HepG2 (cell line): ENCODE measurements around the gene ACSL6. TPM values are rescaled to one million over a fixed set of nuclear protein-coding genes. Genes with fewer than 3 reads are reported as not detected.

Experiments
- FOXA3 ChIP-seq: IDR thresholded peaks from 2 replicates; pipeline ENCODE4 v1.6.1; 2016; ENCODE audit warnings: missing genetic modification reagents, missing compliant biosample characterization
- FOXP1 ChIP-seq, 2 experiments: fragments of 450-650 bp in 1 of 2; IDR thresholded peaks; 2 replicates each; pipeline ENCODE4 v1.6.1; 2017 to 2018; ENCODE audit warnings: antibody characterized with exemption in 1 of 2
- NR2C2 ChIP-seq: sonication (generic); formaldehyde crosslinking; IDR thresholded peaks from 2 replicates; pipeline ENCODE4 v1.4.0; 2020; ENCODE audit warnings: missing genetic modification reagents, mild to moderate bottlenecking, moderate library complexity, borderline replicate concordance
- PHF20 ChIP-seq: sonication (generic); formaldehyde crosslinking; IDR thresholded peaks from 2 replicates; pipeline ENCODE4 v1.5.0; 2020; ENCODE audit warnings: mild to moderate bottlenecking, missing genetic modification reagents
- SAFB2 ChIP-seq: sonication (generic); formaldehyde crosslinking; IDR thresholded peaks from 2 replicates; pipeline ENCODE4 v1.5.1; 2020; ENCODE audit warnings: missing genetic modification reagents, low read depth, mild to moderate bottlenecking, borderline replicate concordance
- SPEN ChIP-seq: sonication (generic); formaldehyde crosslinking; IDR thresholded peaks from 2 replicates; pipeline ENCODE4 v1.5.1; 2020; ENCODE audit warnings: low read depth, mild to moderate bottlenecking, missing genetic modification reagents
- ZFY ChIP-seq: sonication (generic); formaldehyde crosslinking; IDR thresholded peaks from 2 replicates; pipeline ENCODE4 v1.4.0; 2020; ENCODE audit warnings: missing genetic modification reagents
- ZMYM4 ChIP-seq: sonication (generic); formaldehyde crosslinking; IDR thresholded peaks from 2 replicates; pipeline ENCODE4 v1.8.1; 2023; ENCODE audit warnings: mild to moderate bottlenecking, missing genetic modification reagents
- ZNF136 ChIP-seq: sonication (generic); formaldehyde crosslinking; IDR thresholded peaks from 2 replicates; pipeline ENCODE4 v1.8.1; 2022; ENCODE audit warnings: low read depth, mild to moderate bottlenecking, moderate library complexity, missing genetic modification reagents
- ZNF232 ChIP-seq: sonication (generic); formaldehyde crosslinking; IDR thresholded peaks from 2 replicates; pipeline ENCODE4 v1.4.0; 2020; ENCODE audit warnings: missing genetic modification reagents, borderline replicate concordance
- ZNF670 ChIP-seq: sonication (generic); formaldehyde crosslinking; IDR thresholded peaks from 2 replicates; pipeline ENCODE4 v1.8.0; 2022; ENCODE audit warnings: mild to moderate bottlenecking, missing genetic modification reagents, borderline replicate concordance
- ZSCAN31 ChIP-seq: sonication (generic); formaldehyde crosslinking; IDR thresholded peaks from 2 replicates; pipeline ENCODE4 v1.5.0; 2020; ENCODE audit warnings: low read depth, mild to moderate bottlenecking, missing genetic modification reagents
- ZZZ3 ChIP-seq: sonication (generic); formaldehyde crosslinking; IDR thresholded peaks from 2 replicates; pipeline ENCODE4 v1.4.0; 2020; ENCODE audit warnings: missing genetic modification reagents, mild to moderate bottlenecking, borderline replicate concordance
- polyA plus RNA-seq, 8 experiments: library from polyadenylated mRNA; depleted of rRNA in 3 of 8; stranded (reverse) in 7 of 8; unstranded in 1 of 8; fragments of >200 nt; fragmentation: Illumina TruSeq in 4 of 8; extraction: Trizol in 4 of 8; gene quantifications; 2 replicates each; pipeline versions ENCODE4 v1.2.1 to v1.2.3, GENCODE V29; 2011 to 2016; ENCODE audit warnings: low read depth in 4 of 8, missing spikeins in 1 of 8, mixed read lengths in 1 of 8; ENCODE audit not compliant: insufficient read depth in 1 of 8
- total RNA-seq, 5 experiments: library from RNA; depleted of rRNA; stranded (reverse); fragments of >200 nt; fragmentation: Illumina TruSeq; extraction: Trizol; gene quantifications; 2 replicates each; pipeline ENCODE4 v1.2.3, GENCODE V29; 2016; ENCODE audit warnings: low read depth in 1 of 5
- TF ChIP-seq, protein P1 (sequence below): IDR thresholded peaks from 2 replicates; pipeline ENCODE4 v1.6.1; 2016; ENCODE audit warnings: missing genetic modification reagents, missing compliant biosample characterization
- TF ChIP-seq, protein P2 (sequence below): sonication (generic); formaldehyde crosslinking; IDR thresholded peaks from 2 replicates; pipeline ENCODE4 v1.5.1; 2020; ENCODE audit warnings: mild to moderate bottlenecking, missing genetic modification reagents, moderate library complexity
- TF ChIP-seq, protein P3 (sequence below): sonication (generic); formaldehyde crosslinking; IDR thresholded peaks from 2 replicates; pipeline ENCODE4 v1.8.1; 2022; ENCODE audit warnings: low read depth, mild to moderate bottlenecking, missing genetic modification reagents
- TF ChIP-seq, protein P4 (sequence below): sonication (generic); formaldehyde crosslinking; IDR thresholded peaks from 2 replicates; pipeline ENCODE4 v1.5.1; 2020; ENCODE audit warnings: mild to moderate bottlenecking, moderate library complexity, missing genetic modification reagents
- TF ChIP-seq, protein P5 (sequence below): sonication (generic); formaldehyde crosslinking; IDR thresholded peaks from 2 replicates; pipeline ENCODE4 v1.4.0; 2020; ENCODE audit warnings: missing genetic modification reagents

ACSL6 gene
- total and polyA plus RNA-seq, 2 of the 13 experiments (the other 11 are each of a cell fraction or from before 2014, with no cell fraction given) = 3.7 to 3.8 TPM

DNA sequence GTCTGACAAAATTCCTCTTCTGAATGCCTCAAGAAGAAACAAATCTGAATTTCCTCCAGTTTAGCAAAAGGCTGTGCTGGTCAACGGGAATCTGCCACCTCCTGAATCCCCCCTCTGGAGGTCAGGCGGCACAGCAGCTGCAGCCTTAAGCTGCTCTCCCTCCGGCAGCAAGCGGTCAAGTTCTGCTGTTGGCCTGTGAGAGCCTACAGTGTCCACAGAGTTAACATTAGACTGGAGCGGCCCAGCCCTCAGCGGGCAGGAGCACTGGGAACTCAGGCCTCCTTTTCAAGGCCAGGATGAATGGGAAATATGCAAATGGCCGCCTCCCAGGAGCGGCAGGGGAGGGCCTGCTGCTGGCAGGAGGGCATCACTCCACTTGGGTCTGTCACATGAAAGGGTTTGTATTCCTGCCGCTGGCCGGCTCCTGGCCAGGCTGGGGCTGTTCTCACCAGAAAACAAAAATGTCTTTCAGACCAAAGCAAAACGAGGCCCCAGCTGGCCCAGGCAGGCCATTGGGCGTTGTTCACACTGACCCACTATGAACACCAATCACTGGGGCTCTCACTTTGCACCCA lies 8.2 kb downstream of the ACSL6 start (continued):
- TF ChIP-seq SPEN (CRISPR knock-in tag) (peak; percentile 67), ZSCAN31 (CRISPR knock-in tag) (peak; percentile 54; the same call in 1 of the 2 replicates), ZNF670 (peak; percentile 75; the same call in 1 of the 2 replicates), ZZZ3 (CRISPR knock-in tag) (peak; percentile 72; the same call in 1 of the 2 replicates), ZNF136 (CRISPR knock-in tag) (0 out of 2 replicates have a peak, but pooled peaks have one; percentile 27), PHF20 (CRISPR knock-in tag) (no peak), ZNF232 (CRISPR knock-in tag) (no peak), NR2C2 (peak; percentile 17; the same call in 1 of the 2 replicates), FOXA3 (peak; percentile 79), FOXP1 (IDR thresholded peaks at IDR 0.05) (no peak), FOXP1 (CRISPR knock-in tag; IDR thresholded peaks at IDR 0.05) (no peak), ZFY (CRISPR knock-in tag) (peak; percentile 84), ZMYM4 (CRISPR knock-in tag) (peak; percentile 88), SAFB2 (no peak)
- TF ChIP-seq, protein P1, sequence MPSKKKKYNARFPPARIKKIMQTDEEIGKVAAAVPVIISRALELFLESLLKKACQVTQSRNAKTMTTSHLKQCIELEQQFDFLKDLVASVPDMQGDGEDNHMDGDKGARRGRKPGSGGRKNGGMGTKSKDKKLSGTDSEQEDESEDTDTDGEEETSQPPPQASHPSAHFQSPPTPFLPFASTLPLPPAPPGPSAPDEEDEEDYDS (CRISPR knock-in tag) = peak; percentile 86
- TF ChIP-seq, protein P2, sequence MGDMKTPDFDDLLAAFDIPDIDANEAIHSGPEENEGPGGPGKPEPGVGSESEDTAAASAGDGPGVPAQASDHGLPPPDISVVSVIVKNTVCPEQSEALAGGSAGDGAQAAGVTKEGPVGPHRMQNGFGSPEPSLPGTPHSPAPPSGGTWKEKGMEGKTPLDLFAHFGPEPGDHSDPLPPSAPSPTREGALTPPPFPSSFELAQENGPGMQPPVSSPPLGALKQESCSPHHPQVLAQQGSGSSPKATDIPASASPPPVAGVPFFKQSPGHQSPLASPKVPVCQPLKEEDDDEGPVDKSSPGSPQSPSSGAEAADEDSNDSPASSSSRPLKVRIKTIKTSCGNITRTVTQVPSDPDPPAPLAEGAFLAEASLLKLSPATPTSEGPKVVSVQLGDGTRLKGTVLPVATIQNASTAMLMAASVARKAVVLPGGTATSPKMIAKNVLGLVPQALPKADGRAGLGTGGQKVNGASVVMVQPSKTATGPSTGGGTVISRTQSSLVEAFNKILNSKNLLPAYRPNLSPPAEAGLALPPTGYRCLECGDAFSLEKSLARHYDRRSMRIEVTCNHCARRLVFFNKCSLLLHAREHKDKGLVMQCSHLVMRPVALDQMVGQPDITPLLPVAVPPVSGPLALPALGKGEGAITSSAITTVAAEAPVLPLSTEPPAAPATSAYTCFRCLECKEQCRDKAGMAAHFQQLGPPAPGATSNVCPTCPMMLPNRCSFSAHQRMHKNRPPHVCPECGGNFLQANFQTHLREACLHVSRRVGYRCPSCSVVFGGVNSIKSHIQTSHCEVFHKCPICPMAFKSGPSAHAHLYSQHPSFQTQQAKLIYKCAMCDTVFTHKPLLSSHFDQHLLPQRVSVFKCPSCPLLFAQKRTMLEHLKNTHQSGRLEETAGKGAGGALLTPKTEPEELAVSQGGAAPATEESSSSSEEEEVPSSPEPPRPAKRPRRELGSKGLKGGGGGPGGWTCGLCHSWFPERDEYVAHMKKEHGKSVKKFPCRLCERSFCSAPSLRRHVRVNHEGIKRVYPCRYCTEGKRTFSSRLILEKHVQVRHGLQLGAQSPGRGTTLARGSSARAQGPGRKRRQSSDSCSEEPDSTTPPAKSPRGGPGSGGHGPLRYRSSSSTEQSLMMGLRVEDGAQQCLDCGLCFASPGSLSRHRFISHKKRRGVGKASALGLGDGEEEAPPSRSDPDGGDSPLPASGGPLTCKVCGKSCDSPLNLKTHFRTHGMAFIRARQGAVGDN (CRISPR knock-in tag) = peak; percentile 94
- TF ChIP-seq, protein P3, sequence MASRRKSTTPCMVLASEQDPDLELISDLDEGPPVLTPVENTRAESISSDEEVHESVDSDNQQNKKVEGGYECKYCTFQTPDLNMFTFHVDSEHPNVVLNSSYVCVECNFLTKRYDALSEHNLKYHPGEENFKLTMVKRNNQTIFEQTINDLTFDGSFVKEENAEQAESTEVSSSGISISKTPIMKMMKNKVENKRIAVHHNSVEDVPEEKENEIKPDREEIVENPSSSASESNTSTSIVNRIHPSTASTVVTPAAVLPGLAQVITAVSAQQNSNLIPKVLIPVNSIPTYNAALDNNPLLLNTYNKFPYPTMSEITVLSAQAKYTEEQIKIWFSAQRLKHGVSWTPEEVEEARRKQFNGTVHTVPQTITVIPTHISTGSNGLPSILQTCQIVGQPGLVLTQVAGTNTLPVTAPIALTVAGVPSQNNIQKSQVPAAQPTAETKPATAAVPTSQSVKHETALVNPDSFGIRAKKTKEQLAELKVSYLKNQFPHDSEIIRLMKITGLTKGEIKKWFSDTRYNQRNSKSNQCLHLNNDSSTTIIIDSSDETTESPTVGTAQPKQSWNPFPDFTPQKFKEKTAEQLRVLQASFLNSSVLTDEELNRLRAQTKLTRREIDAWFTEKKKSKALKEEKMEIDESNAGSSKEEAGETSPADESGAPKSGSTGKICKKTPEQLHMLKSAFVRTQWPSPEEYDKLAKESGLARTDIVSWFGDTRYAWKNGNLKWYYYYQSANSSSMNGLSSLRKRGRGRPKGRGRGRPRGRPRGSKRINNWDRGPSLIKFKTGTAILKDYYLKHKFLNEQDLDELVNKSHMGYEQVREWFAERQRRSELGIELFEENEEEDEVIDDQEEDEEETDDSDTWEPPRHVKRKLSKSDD (CRISPR knock-in tag) = no peak
- TF ChIP-seq, protein P4, sequence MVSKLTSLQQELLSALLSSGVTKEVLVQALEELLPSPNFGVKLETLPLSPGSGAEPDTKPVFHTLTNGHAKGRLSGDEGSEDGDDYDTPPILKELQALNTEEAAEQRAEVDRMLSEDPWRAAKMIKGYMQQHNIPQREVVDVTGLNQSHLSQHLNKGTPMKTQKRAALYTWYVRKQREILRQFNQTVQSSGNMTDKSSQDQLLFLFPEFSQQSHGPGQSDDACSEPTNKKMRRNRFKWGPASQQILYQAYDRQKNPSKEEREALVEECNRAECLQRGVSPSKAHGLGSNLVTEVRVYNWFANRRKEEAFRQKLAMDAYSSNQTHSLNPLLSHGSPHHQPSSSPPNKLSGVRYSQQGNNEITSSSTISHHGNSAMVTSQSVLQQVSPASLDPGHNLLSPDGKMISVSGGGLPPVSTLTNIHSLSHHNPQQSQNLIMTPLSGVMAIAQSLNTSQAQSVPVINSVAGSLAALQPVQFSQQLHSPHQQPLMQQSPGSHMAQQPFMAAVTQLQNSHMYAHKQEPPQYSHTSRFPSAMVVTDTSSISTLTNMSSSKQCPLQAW (CRISPR knock-in tag) = peak; percentile 46; the same call in 1 of the 2 replicates
- TF ChIP-seq, protein P5, sequence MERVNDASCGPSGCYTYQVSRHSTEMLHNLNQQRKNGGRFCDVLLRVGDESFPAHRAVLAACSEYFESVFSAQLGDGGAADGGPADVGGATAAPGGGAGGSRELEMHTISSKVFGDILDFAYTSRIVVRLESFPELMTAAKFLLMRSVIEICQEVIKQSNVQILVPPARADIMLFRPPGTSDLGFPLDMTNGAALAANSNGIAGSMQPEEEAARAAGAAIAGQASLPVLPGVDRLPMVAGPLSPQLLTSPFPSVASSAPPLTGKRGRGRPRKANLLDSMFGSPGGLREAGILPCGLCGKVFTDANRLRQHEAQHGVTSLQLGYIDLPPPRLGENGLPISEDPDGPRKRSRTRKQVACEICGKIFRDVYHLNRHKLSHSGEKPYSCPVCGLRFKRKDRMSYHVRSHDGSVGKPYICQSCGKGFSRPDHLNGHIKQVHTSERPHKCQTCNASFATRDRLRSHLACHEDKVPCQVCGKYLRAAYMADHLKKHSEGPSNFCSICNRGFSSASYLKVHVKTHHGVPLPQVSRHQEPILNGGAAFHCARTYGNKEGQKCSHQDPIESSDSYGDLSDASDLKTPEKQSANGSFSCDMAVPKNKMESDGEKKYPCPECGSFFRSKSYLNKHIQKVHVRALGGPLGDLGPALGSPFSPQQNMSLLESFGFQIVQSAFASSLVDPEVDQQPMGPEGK (CRISPR knock-in tag) = peak; percentile 73; the same call in 1 of the 2 replicates
